GM12878 (cell line): Measurements from ENCODE around the gene CPNE4. TPM values are rescaled to one million over a fixed set of nuclear protein-coding genes. Genes with fewer than 3 reads are reported as not detected.

Experiments
- ATAC-seq: fragments of 200-7000 bp; cut with Tn5 transposase; 3 replicates; pipeline ENCODE4 v1.9.1; 2020; ENCODE audit warnings: mild to moderate bottlenecking, moderate library complexity
- BruUV-seq: library from RNA; stranded (reverse); fragments of 400-500 nt; replicated peaks from 2 replicates; lab custom pipeline; 2021; lab: Mats Ljungman, UMichigan
- CTCF ChIA-PET: fragments of 300-600 bp; sonication (Branson Sonifier 250); formaldehyde crosslinking; extraction: SDS; loops from one replicate; lab custom pipeline; 2021; ENCODE audit warnings: inconsistent platforms; lab: Yijun Ruan, JAX
- POLR2A ChIA-PET: fragments of 350-600 bp; formaldehyde crosslinking; extraction: SDS; loops from one replicate; lab custom pipeline; 2021; ENCODE audit warnings: inconsistent platforms; lab: Charles Lee
- RAD21 ChIA-PET: fragments of 300-600 bp; sonication (Branson Sonifier 250); formaldehyde crosslinking; loops from one replicate; lab custom pipeline; 2023; ENCODE audit warnings: antibody characterized with exemption; ENCODE audit not compliant: unreplicated experiment; lab: Charles Lee
- SMC1A ChIA-PET: fragments of 300-600 bp; sonication (Branson Sonifier 250); formaldehyde crosslinking; loops from one replicate; lab custom pipeline; 2023; ENCODE audit not compliant: unreplicated experiment, uncharacterized antibody; lab: Charles Lee
- DNase-seq: peaks from one replicate; pipeline ENCODE4 v3.0.0-alpha.2; 2011; ENCODE audit warnings: low read depth, low spot score
- FAIRE-seq: peaks from 3 replicates; lab custom pipeline; 2011; peaks lifted over from hg19 to GRCh38; lab: Jason Lieb, UNC
- H2AFZ ChIP-seq: 2 replicates; pipeline ENCODE4 v1.6.0; 2011; ENCODE audit warnings: low read depth, low read length, control low read depth; ENCODE audit not compliant: control insufficient read depth
- H3K27ac ChIP-seq: 2 replicates; pipeline ENCODE4 v1.5.1; 2011; ENCODE audit warnings: control low read depth; ENCODE audit not compliant: control insufficient read depth, insufficient read depth
- H3K27me3 ChIP-seq, 2 experiments: replicated peaks in 1 of 2; 2 replicates each; pipeline versions ENCODE4 v1.6.0 to v1.6.1; 2011; ENCODE audit warnings: low read length in 1 of 2; ENCODE audit not compliant: control insufficient read depth in 2 of 2, insufficient read depth in 2 of 2
- H3K36me3 ChIP-seq, 2 experiments: 2 replicates each; pipeline ENCODE4 v1.5.1; 2011; ENCODE audit warnings: low read length in 1 of 2; ENCODE audit not compliant: control insufficient read depth in 2 of 2, insufficient read depth in 2 of 2
- H3K4me1 ChIP-seq: 2 replicates; pipeline ENCODE4 v1.6.1; 2011; ENCODE audit warnings: mild to moderate bottlenecking, low read length, moderate library complexity, mixed read lengths; ENCODE audit not compliant: control insufficient read depth, insufficient read depth
- H3K4me2 ChIP-seq: 2 replicates; pipeline ENCODE4 v1.6.0; 2011; ENCODE audit warnings: control low read depth; ENCODE audit not compliant: control insufficient read depth, insufficient read depth
- H3K4me3 ChIP-seq: fragments of 200-600 bp; sonication (generic); 2 replicates; pipeline ENCODE4 v1.5.1; 2016
- H3K79me2 ChIP-seq: 2 replicates; pipeline ENCODE4 v1.6.0; 2011; ENCODE audit warnings: low read length; ENCODE audit not compliant: control insufficient read depth, insufficient read depth
- H3K9ac ChIP-seq: 2 replicates; pipeline ENCODE4 v1.8.0; 2011; ENCODE audit warnings: low read length, control low read depth, mixed read lengths; ENCODE audit not compliant: control insufficient read depth, insufficient read depth
- H3K9me3 ChIP-seq: replicated peaks from 3 replicates; pipeline ENCODE4 v1.5.1; 2011; ENCODE audit warnings: mild to moderate bottlenecking, low read length; ENCODE audit not compliant: control insufficient read depth, insufficient read depth
- H4K20me1 ChIP-seq: 2 replicates; pipeline ENCODE4 v1.6.0; 2011; ENCODE audit not compliant: control insufficient read depth, insufficient read depth
- ATF7 ChIP-seq: fragments of 450-650 bp; IDR thresholded peaks from 2 replicates; pipeline ENCODE4 v1.6.1; 2016; ENCODE audit warnings: low read depth, mild to moderate bottlenecking
- CBFB ChIP-seq: IDR thresholded peaks from 2 replicates; pipeline ENCODE4 v1.6.1; 2016; ENCODE audit warnings: antibody characterized with exemption, low read depth
- CBX3 ChIP-seq: fragments of 200-600 bp; sonication (generic); IDR thresholded peaks from 2 replicates; pipeline ENCODE4 v1.6.1; 2016; ENCODE audit warnings: low read depth, borderline replicate concordance
- E2F8 ChIP-seq: fragments of 450-650 bp; IDR thresholded peaks from 2 replicates; pipeline ENCODE4 v1.6.1; 2018; ENCODE audit warnings: mild to moderate bottlenecking, low read depth, moderate library complexity; ENCODE audit not compliant: partially characterized antibody
- ELK1 ChIP-seq: IDR thresholded peaks from 2 replicates; pipeline ENCODE4 v1.6.1; 2012; ENCODE audit warnings: low read depth, low read length, improper control_type of control experiment
- ESRRA ChIP-seq: IDR thresholded peaks from 2 replicates; pipeline ENCODE4 v1.6.1; 2012; ENCODE audit warnings: mild to moderate bottlenecking, low read length, improper control_type of control experiment
- HSF1 ChIP-seq: fragments of 150-350 bp; IDR thresholded peaks from 2 replicates; pipeline ENCODE4 v1.6.1; 2014; ENCODE audit warnings: mild to moderate bottlenecking, low read depth, low read length
- IKZF1 ChIP-seq: fragments of 450-650 bp; conservative IDR thresholded peaks from 2 replicates; pipeline ENCODE4 v1.6.1; 2017; ENCODE audit warnings: antibody characterized with exemption, mild to moderate bottlenecking
- IRF3 ChIP-seq: fragments of 450-650 bp; IDR thresholded peaks from 2 replicates; pipeline ENCODE4 v1.6.1; 2014; ENCODE audit warnings: mild to moderate bottlenecking
- LARP7 ChIP-seq: fragments of 450-650 bp; IDR thresholded peaks from 2 replicates; pipeline ENCODE4 v1.6.1; 2017; ENCODE audit warnings: mild to moderate bottlenecking
- NBN ChIP-seq: fragments of 450-650 bp; IDR thresholded peaks from 2 replicates; pipeline ENCODE4 v1.6.1; 2016
- NRF1 ChIP-seq: conservative IDR thresholded peaks from 2 replicates; pipeline ENCODE4 v1.6.1; 2011; ENCODE audit warnings: mild to moderate bottlenecking, low read depth, low read length, improper control_type of control experiment
- RAD51 ChIP-seq: fragments of 450-650 bp; IDR thresholded peaks from 2 replicates; pipeline ENCODE4 v1.6.1; 2016; ENCODE audit warnings: moderate library complexity, mild to moderate bottlenecking, inconsistent platforms
- SMAD5 ChIP-seq: IDR thresholded peaks from 2 replicates; pipeline ENCODE4 v1.6.1; 2016; ENCODE audit warnings: antibody characterized with exemption, low read depth
- STAT3 ChIP-seq: IDR thresholded peaks from 2 replicates; pipeline ENCODE4 v1.6.1; 2011; ENCODE audit warnings: low read depth, low read length, improper control_type of control experiment
- ZBTB11 ChIP-seq: fragments of 450-650 bp; formaldehyde crosslinking; IDR thresholded peaks from 2 replicates; pipeline ENCODE4 v1.5.0; 2022; ENCODE audit warnings: mild to moderate bottlenecking, missing genetic modification characterization
- WGBS: methylation state at CpG from one replicate; pipeline ENCODE4 v1.1.6; 2016; ENCODE audit warnings: low lambda C conversion rate; ENCODE audit not compliant: insufficient replicate concordance, insufficient coverage; ENCODE audit errors: missing lambda C conversion rate; 5-methylcytosine and 5-hydroxymethylcytosine counted together
- in situ Hi-C: fragments of 300-500 bp; cut with MboI; formaldehyde crosslinking; loops from 9 replicates; pipeline ENCODE4 v1.14.3; 2018; ENCODE audit warnings: mixed read lengths
- intact Hi-C: fragments of 100-400 bp; cut with micrococcal nuclease; formaldehyde crosslinking; loops from one replicate; pipeline ENCODE4 v1.14.2; 2022; ENCODE audit not compliant: unreplicated experiment
- polyA plus RNA-seq, 11 experiments: library from polyadenylated mRNA; depleted of rRNA in 4 of 11; unstranded in 6 of 11; stranded (reverse) in 5 of 11; fragments of >200 nt; fragmentation: Nextera tagmentation in 4 of 11; fragmentation: Illumina TruSeq in 1 of 11; extraction: Ambion mirVana in 4 of 11; extraction: Trizol in 1 of 11; gene quantifications; 1 replicate in 1 of 11; 2 replicates in 10 of 11; pipeline versions ENCODE4 v1.2.1 to v1.2.3, GENCODE V29; 2011 to 2016; ENCODE audit warnings: inconsistent platforms in 2 of 11, missing spikeins in 2 of 11, low read depth in 1 of 11
- total RNA-seq, 4 experiments: library from RNA; depleted of rRNA in 3 of 4; stranded (reverse); fragments of >200 nt in 3 of 4; fragmentation: Illumina TruSeq in 1 of 4; extraction: Trizol in 1 of 4; gene quantifications; 2 replicates each; pipeline versions ENCODE4 v1.2.1 to v1.2.3, GENCODE V29; 2013 to 2021

Gene CPNE4
- total and polyA plus RNA-seq, 10 of the 15 experiments (the other 5 are each of a cell fraction or from before 2014, with no cell fraction given): 0.17 to 1.9 (median 0.48) TPM; not detected in 1

- no TSS peak for BruUV-seq
- ChIA-PET POLR2A (no interaction called here), RAD21 (no interaction called here), SMC1A (interaction anchor here (0.9 kb wide), 1 partner anchor 102 kb away, joined by 3 read pairs; no protein-coding TSS in a partner anchor), CTCF (interaction anchor here (0.7 kb wide), 1 partner anchor 9 kb away, joined by 4 read pairs; no protein-coding TSS in a partner anchor)
- in situ Hi-C loops (no loop called here), intact Hi-C loops (loop anchor here (10.0 kb wide), 2 partner anchors 506 to 644 kb away; no protein-coding TSS in a partner anchor)
- no peak overlapping the region for H3K4me3 ChIP-seq
- H3K36me3 ChIP-seq: no peaks in the 10 kb centered on the region
- no peak overlapping the region for H3K27ac ChIP-seq
- H3K79me2 ChIP-seq: no peaks in the 10 kb centered on the region
- H3K4me1 ChIP-seq: no peaks in the 10 kb centered on the region
- H2AFZ ChIP-seq: no peak overlapping the region
- H3K4me2 ChIP-seq: no peak overlapping the region
- 0% methylated on average over 2 of the region's 2 CpGs for WGBS
- H4K20me1 ChIP-seq: no peaks in the 10 kb centered on the region
- H3K9ac ChIP-seq: no peak overlapping the region
- no peak for ATAC-seq
- DNase-seq: no peak
- H3K9me3 ChIP-seq: no peaks in the 10 kb centered on the region
- H3K27me3 ChIP-seq: no peaks in the 10 kb centered on the region; a peak in 2 of 4 replicates
- no peak for FAIRE-seq
- no peak for TF ChIP-seq IKZF1
- no peak for TF ChIP-seq ELK1
- no peak for TF ChIP-seq STAT3
- TF ChIP-seq CBX3: no peak
- no peak for TF ChIP-seq E2F8
- TF ChIP-seq ESRRA: no peak
- no peak for TF ChIP-seq LARP7
- no peak for TF ChIP-seq NRF1
- TF ChIP-seq IRF3: no peak
- TF ChIP-seq ATF7: no peak
- TF ChIP-seq RAD51: no peak
- TF ChIP-seq HSF1: no peak
- TF ChIP-seq CBFB: no peak
- no peak for TF ChIP-seq SMAD5
- TF ChIP-seq ZBTB11 (CRISPR knock-in tag): no peak
- TF ChIP-seq NBN: no peak
Measured at GRCh38 chr3:131540821-131541220, 494.0 kb downstream of the CPNE4 start.
